MM.1S (cell line): Measurements from ENCODE around the gene ELP4.

ENCODE experiments used
- DNase-seq: peaks from one replicate; pipeline ENCODE4 v3.0.0-alpha.2; 2015
- H2AFZ ChIP-seq: fragments of 300-600 bp; sonication (generic); 2 replicates; pipeline ENCODE4 v1.6.0; 2016; ENCODE audit warnings: antibody characterized with exemption, low read length
- H3F3A ChIP-seq: fragments of 300-600 bp; sonication (generic); 2 replicates; pipeline ENCODE4 v1.6.1; 2016; ENCODE audit warnings: mild to moderate bottlenecking, antibody characterized with exemption, low read length, moderate library complexity, mixed read lengths; ENCODE audit not compliant: insufficient read depth
- H3K27ac ChIP-seq: fragments of 300-600 bp; sonication (generic); 2 replicates; pipeline ENCODE4 v1.5.1; 2016; ENCODE audit warnings: mild to moderate bottlenecking, low read length
- H3K27me3 ChIP-seq: fragments of 300-600 bp; sonication (generic); replicated peaks from 2 replicates; pipeline ENCODE4 v1.6.0; 2016; ENCODE audit warnings: low read length; ENCODE audit not compliant: insufficient read depth
- H3K36me3 ChIP-seq: fragments of 300-600 bp; sonication (generic); replicated peaks from 2 replicates; pipeline ENCODE4 v1.6.1; 2016; ENCODE audit warnings: mild to moderate bottlenecking, low read length, mixed read lengths; ENCODE audit not compliant: insufficient read depth
- H3K4me1 ChIP-seq: fragments of 300-600 bp; sonication (generic); 2 replicates; pipeline ENCODE4 v1.6.1; 2016; ENCODE audit warnings: low read length, mixed read lengths
- H3K4me2 ChIP-seq: fragments of 300-600 bp; sonication (generic); 2 replicates; pipeline ENCODE4 v1.6.0; 2016; ENCODE audit warnings: low read depth, low read length
- H3K4me3 ChIP-seq: fragments of 300-600 bp; sonication (generic); 2 replicates; pipeline ENCODE4 v1.5.1; 2016; ENCODE audit warnings: low read length, mixed read lengths
- H3K79me2 ChIP-seq: fragments of 300-600 bp; sonication (generic); 2 replicates; pipeline ENCODE4 v1.6.1; 2016; ENCODE audit warnings: mixed run types, low read length, mixed read lengths
- H3K9ac ChIP-seq: fragments of 300-600 bp; sonication (generic); 2 replicates; pipeline ENCODE4 v1.6.1; 2016; ENCODE audit warnings: low read length, mixed read lengths
- H3K9me2 ChIP-seq: fragments of 300-600 bp; sonication (generic); replicated peaks from 2 replicates; pipeline ENCODE4 v1.6.1; 2016; ENCODE audit warnings: mild to moderate bottlenecking, low read length, mixed read lengths; ENCODE audit not compliant: insufficient read depth
- H3K9me3 ChIP-seq: fragments of 300-600 bp; sonication (generic); replicated peaks from 2 replicates; pipeline ENCODE4 v1.6.1; 2016; ENCODE audit warnings: mild to moderate bottlenecking, low read length, mixed read lengths; ENCODE audit not compliant: insufficient read depth
- H4K20me1 ChIP-seq: fragments of 300-600 bp; sonication (generic); 2 replicates; pipeline ENCODE4 v1.6.1; 2016; ENCODE audit warnings: mild to moderate bottlenecking, low read length, moderate library complexity, mixed read lengths; ENCODE audit not compliant: insufficient read depth
- CTCF ChIP-seq: fragments of 300-600 bp; sonication (generic); IDR thresholded peaks from 2 replicates; pipeline ENCODE4 v1.5.1; 2016; ENCODE audit warnings: antibody characterized with exemption, low read length, mixed read lengths
- EZH2 ChIP-seq: fragments of 300-600 bp; sonication (generic); optimal IDR thresholded peaks from 2 replicates; pipeline ENCODE3; 2017; ENCODE audit warnings: low read depth, mild to moderate bottlenecking, antibody characterized with exemption, low read length, mixed read lengths
- EZH2phosphoT487 ChIP-seq: fragments of 300-600 bp; sonication (generic); IDR thresholded peaks from 2 replicates; pipeline ENCODE4 v1.6.1; 2018; ENCODE audit warnings: antibody characterized with exemption, low read length

ELP4 gene

GRCh38 chr11:31656051-31656450, 146.5 kb downstream of the ELP4 start:
- H3F3A ChIP-seq: no peaks in the 10 kb centered on the region
- H3K27me3 ChIP-seq: no peaks in the 10 kb centered on the region
- DNase-seq: no peak
- H3K4me2 ChIP-seq: no peak overlapping the region
- no peak overlapping the region for H2AFZ ChIP-seq
- H3K9me2 ChIP-seq: no peaks in the 10 kb centered on the region
- no peaks in the 10 kb centered on the region for H3K4me1 ChIP-seq
- H3K9ac ChIP-seq: no peak overlapping the region
- no peaks in the 10 kb centered on the region for H3K9me3 ChIP-seq
- no peak for TF ChIP-seq EZH2phosphoT487
- no peak for TF ChIP-seq EZH2
- TF ChIP-seq CTCF: no peak
- H3K79me2 ChIP-seq: no peaks in the 10 kb centered on the region
- H4K20me1 ChIP-seq: no peaks in the 10 kb centered on the region
- no peak overlapping the region for H3K4me3 ChIP-seq
- H3K27ac ChIP-seq: no peak overlapping the region
- H3K36me3 ChIP-seq: no peaks in the 10 kb centered on the region

- H3K27ac ChIP-seq: no peak overlapping the region
- DNase-seq: no peak
- no peaks in the 10 kb centered on the region for H3K9me3 ChIP-seq
- TF ChIP-seq EZH2phosphoT487: no peak
- TF ChIP-seq CTCF: no peak
- TF ChIP-seq EZH2: no peak
- no peak overlapping the region for H3K4me3 ChIP-seq
- H3K9me2 ChIP-seq: no peaks in the 10 kb centered on the region
- no peaks in the 10 kb centered on the region for H3K36me3 ChIP-seq
- H3K4me1 ChIP-seq: no peaks in the 10 kb centered on the region
- H3K27me3 ChIP-seq: no peaks in the 10 kb centered on the region
- H3F3A ChIP-seq: no peaks in the 10 kb centered on the region
- no peaks in the 10 kb centered on the region for H4K20me1 ChIP-seq
- H3K9ac ChIP-seq: no peak overlapping the region
- H2AFZ ChIP-seq: no peak overlapping the region
- no peak overlapping the region for H3K4me2 ChIP-seq
- no peaks in the 10 kb centered on the region for H3K79me2 ChIP-seq
These were observed 147.5 kb downstream of the ELP4 start for GRCh38 chr11:31657091-31657490.

GRCh38 chr11:31664129-31664528, 154.6 kb downstream of the ELP4 start:
- no peaks in the 10 kb centered on the region for H3K27me3 ChIP-seq
- no peaks in the 10 kb centered on the region for H3K9me3 ChIP-seq
- no peaks in the 10 kb centered on the region for H3K79me2 ChIP-seq
- H3F3A ChIP-seq: no peaks in the 10 kb centered on the region
- no peak overlapping the region for H3K27ac ChIP-seq
- no peak overlapping the region for H3K4me3 ChIP-seq
- no peak for DNase-seq
- H3K9ac ChIP-seq: no peak overlapping the region
- no peak overlapping the region for H2AFZ ChIP-seq
- TF ChIP-seq EZH2phosphoT487 (no peak), EZH2 (no peak), CTCF (no peak)
- no peak overlapping the region for H3K4me2 ChIP-seq
- H4K20me1 ChIP-seq: no peaks in the 10 kb centered on the region
- no peaks in the 10 kb centered on the region; the same call in 1 of the 2 replicates for H3K9me2 ChIP-seq
- no peaks in the 10 kb centered on the region for H3K4me1 ChIP-seq
- H3K36me3 ChIP-seq: no peaks in the 10 kb centered on the region
